ENCODE results near the gene SOCS1. TPM values are rescaled to one million over a fixed set of nuclear protein-coding genes. Genes with fewer than 3 reads are reported as not detected.
A peak's percentile ranks its signal among the peaks of the same experiment; 100 is the strongest.

SOCS1 gene
- total and polyA plus RNA-seq, 2 of the 8 experiments (the other 6 are each of a cell fraction or from before 2014, with no cell fraction given), result 21.0 to 48.9 TPM

GRCh38 chr16:11259655-11260595 lies 3.9 kb upstream of the SOCS1 start:
- Histone ChIP-seq H2BK12ac (ENCODE audit: low read depth, low read length) (peak overlapping the region; percentile 53; the same call in 1 of the 2 replicates), H2BK120ac (replicated peaks; ENCODE audit: low read depth, low read length) (no peak overlapping the region), H3K79me1 (ENCODE audit: low read depth, low read length) (no peaks in the 10 kb centered on the region), H4K8ac (ENCODE audit: extremely low read depth, insufficient read depth, low read length) (no peak overlapping the region), H2BK5ac (ENCODE audit: low read depth, low read length) (no peak overlapping the region), H3K4me2 (ENCODE audit: insufficient read depth in 1 of 2, low read depth in 2 of 2, low read length in 2 of 2) (no peak overlapping the region), H3K23me2 (ENCODE audit: low read depth, low read length) (peaks cover 9% of the 10 kb centered on the region), H3K79me2 (ENCODE audit: control insufficient read depth in 1 of 2, insufficient read depth in 2 of 2, low read length in 2 of 2) (peaks cover 0 to 6% of the 10 kb centered on the region in 2 experiments; a peak in 1 of 4 replicates), H3K27me3 (replicated peaks in 1 of 4; ENCODE audit: control insufficient read depth in 3 of 4, extremely low read depth in 1 of 4, insufficient read depth in 3 of 4, low read length in 3 of 4) (no peaks in the 10 kb centered on the region; a peak in 1 of 7 replicates), H4K5ac (ENCODE audit: insufficient read length, low read depth, low read length) (no peak overlapping the region), H3K36me3 (ENCODE audit: control insufficient read depth in 2 of 4, insufficient read depth in 4 of 4, low read length in 3 of 4) (0 out of 8 replicates have a peak, but pooled peaks cover 0 to under 1% (median 0%) of the 10 kb centered on the region in 4 experiments), H3K18ac (ENCODE audit: extremely low read depth, low read length) (no peak overlapping the region), H2AFZ (ENCODE audit: low read length) (no peak overlapping the region), H2AK5ac (ENCODE audit: low read depth, low read length) (peak overlapping the region; percentile 47; the same call in 1 of the 2 replicates), H3K9ac (replicated peaks in 1 of 4; ENCODE audit: extremely low read depth in 1 of 4, low read depth in 3 of 4, low read length in 3 of 4) (no peak overlapping the region), H2BK15ac (ENCODE audit: low read length) (no peak overlapping the region), H3K27ac (ENCODE audit: low read depth, low read length) (no peak overlapping the region), H3K14ac (ENCODE audit: insufficient read length) (no peak overlapping the region), H3K23ac (ENCODE audit: insufficient read length) (no peak overlapping the region), H3K4me3 (ENCODE audit: extremely low read depth in 1 of 4, insufficient read depth in 2 of 4, low read depth in 3 of 4, low read length in 4 of 4) (no peak overlapping the region), H2BK20ac (ENCODE audit: low read length) (no peak overlapping the region), H3K9me3 (ENCODE audit: insufficient read depth in 2 of 2, low read depth in 1 of 2, low read length in 1 of 2) (no peaks in the 10 kb centered on the region), H4K91ac (replicated peaks; ENCODE audit: insufficient read length, low read length) (no peak overlapping the region), H4K20me1 (replicated peaks in 1 of 2; ENCODE audit: control insufficient read depth in 1 of 2, insufficient read depth in 2 of 2, low read length in 2 of 2) (peaks cover 0 to 2% of the 10 kb centered on the region in 2 experiments), H3K4me1 (replicated peaks in 1 of 4; ENCODE audit: control insufficient read depth in 3 of 4, insufficient read depth in 4 of 4, low read length in 3 of 4) (peaks cover 0 to 8% (median 1%) of the 10 kb centered on the region in 4 experiments; a peak in 4 of 7 replicates), H3K56ac (replicated peaks; ENCODE audit: insufficient read length, low read depth, low read length) (no peak overlapping the region), H3K4ac (replicated peaks; ENCODE audit: insufficient read length, low read depth, low read length) (no peak overlapping the region)
- ChIA-PET CTCF (ENCODE audit: partially characterized antibody) (interaction anchor here (0.7 to 6.8 kb wide), 16 partner anchors 11 to 131 kb away, joined by 3 to 79 read pairs (median 5); partner anchors contain the start of genes PRM3 and TNP2), POLR2A (ENCODE audit: partially characterized antibody) (interaction anchor here (0.6 to 2.4 kb wide), 6 partner anchors 9 to 109 kb away, joined by 3 to 6 read pairs (median 3); no protein-coding TSS in a partner anchor)
- TF ChIP-seq KDM1A (IDR thresholded peaks at IDR 0.05; ENCODE audit: borderline replicate concordance, low read length) (peak; percentile 80; the same call in 1 of the 2 replicates), TCF12 (IDR thresholded peaks at IDR 0.05; ENCODE audit: low read depth, low read length) (no peak), USF2 (IDR thresholded peaks at IDR 0.05; ENCODE audit: low read length) (no peak), PHF8 (conservative IDR thresholded peaks at IDR 0.05; ENCODE audit: low read depth, low read length) (no peak), NANOG (IDR thresholded peaks at IDR 0.05; ENCODE audit: insufficient read depth, low read depth, low read length, poor library complexity, severe bottlenecking) (no peak), HDAC6 (IDR thresholded peaks at IDR 0.05; ENCODE audit: low read depth, low read length) (no peak), TAF7 (optimal IDR thresholded peaks at IDR 0.05; ENCODE audit: borderline replicate concordance, low read depth, low read length) (no peak), POU5F1 (IDR thresholded peaks at IDR 0.05; ENCODE audit: low read depth, low read length) (no peak), TEAD4 (IDR thresholded peaks at IDR 0.05; ENCODE audit: low read depth, low read length) (no peak)
- WGBS, 2 experiments (ENCODE audit: extremely low coverage in 1 of 2, insufficient coverage in 1 of 2, insufficient read length in 1 of 2, insufficient replicate concordance in 2 of 2, low coverage in 1 of 2, low lambda C conversion rate in 2 of 2, missing lambda C conversion rate in 1 of 2), result 93% methylated on average over 12 of the region's 12 CpGs; no CpG with 5 or more reads in 1 of the 2 experiments
- FAIRE-seq (no peak), DNase-seq (ENCODE audit: low read depth in 1 of 2, low spot score in 2 of 2) (no peak)

All from H1 (cell line).